Stimulated activated CD4-positive, alpha-beta T cell treated with anti-CD3 and anti-CD28 coated beads, Interleukin-12 subunit alpha, Interleukin-12 subunit beta, amount 100 ng/mL, for 4 hours (primary cell): Measurements from ENCODE around the gene MBTD1.
"Not testable (repeated sequence)": the region's sequence is repeated elsewhere in the genome, so short reads cannot be mapped to it uniquely, and the experiment has no call there.

Source experiments
- DNase-seq: peaks from one replicate; pipeline ENCODE4 v3.0.0-alpha.2; 2020

The MBTD1 gene

GRCh38 chr17:51185763-51186332 lies 74.0 kb downstream of the MBTD1 start:
- DNase-seq = no peak

- no peak for DNase-seq
Measured at GRCh38 chr17:51184124-51184523, 75.7 kb downstream of the MBTD1 start.

GRCh38 chr17:51180486-51180885 lies 79.4 kb downstream of the MBTD1 start:
- no peak for DNase-seq

DNA sequence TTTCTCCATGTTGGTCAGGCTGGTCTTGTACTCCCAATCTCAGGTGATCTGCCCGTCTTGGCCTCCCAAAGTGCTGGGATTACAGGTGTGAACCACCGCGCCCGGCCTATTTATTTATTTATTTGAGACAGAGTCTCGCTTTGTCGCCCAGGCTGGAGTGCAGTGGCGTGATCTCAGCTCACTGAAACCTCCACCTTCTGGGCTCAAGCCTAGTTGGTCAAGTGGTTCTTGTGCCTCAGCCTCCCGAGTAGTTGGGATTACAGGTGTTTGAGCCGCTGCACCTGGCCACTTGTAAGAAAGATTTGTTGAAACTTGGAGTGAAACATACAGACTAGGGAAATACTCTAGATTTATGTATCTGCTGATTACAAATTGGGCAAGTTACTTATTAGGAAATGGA lies 87.8 kb downstream of the MBTD1 start:
- not testable (repeated sequence) for DNase-seq

- no peak for DNase-seq
Measured at GRCh38 chr17:51170736-51171135, 89.1 kb downstream of the MBTD1 start.

- no peak for DNase-seq
Measured at GRCh38 chr17:51169340-51169739, 90.5 kb downstream of the MBTD1 start.

GRCh38 chr17:51166987-51167931 lies 92.6 kb downstream of the MBTD1 start:
- DNase-seq = peak; percentile 74

DNA sequence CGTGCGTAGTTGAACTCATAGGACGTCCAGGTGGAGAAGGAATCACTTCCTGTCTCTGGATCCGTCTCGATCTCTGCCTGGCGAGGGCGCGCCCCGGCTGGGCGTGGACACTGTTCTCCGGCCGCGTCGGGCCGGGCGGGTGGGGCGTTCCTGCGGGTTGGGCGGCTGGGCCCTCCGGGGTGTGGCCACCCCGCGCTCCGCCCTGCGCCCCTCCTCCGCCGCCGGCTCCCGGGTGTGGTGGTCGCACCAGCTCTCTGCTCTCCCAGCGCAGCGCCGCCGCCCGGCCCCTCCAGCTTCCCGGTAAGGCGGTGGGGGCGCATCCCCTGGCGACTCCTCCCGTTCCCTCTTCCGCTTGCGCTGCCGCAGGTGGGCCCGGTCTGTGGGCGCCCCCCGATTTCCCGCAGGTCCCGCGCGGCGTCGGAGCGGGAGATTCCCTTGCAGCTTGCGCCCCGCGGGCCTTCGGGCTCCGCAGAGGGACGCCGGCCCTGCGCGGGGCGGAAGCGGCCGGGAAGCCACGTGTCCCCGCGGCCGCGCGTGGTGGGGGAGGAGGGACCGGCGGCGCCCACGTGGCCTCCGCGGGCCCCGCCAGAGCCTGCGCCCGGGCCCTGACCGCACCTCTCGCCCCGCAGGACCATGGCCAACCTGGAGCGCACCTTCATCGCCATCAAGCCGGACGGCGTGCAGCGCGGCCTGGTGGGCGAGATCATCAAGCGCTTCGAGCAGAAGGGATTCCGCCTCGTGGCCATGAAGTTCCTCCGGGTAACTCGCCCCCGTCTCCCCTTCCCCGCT lies 93.5 kb downstream of the MBTD1 start, which contains the start of gene NME2:
NME2 (plus strand) TSS at position 214 of the 789 bp plus-strand sequence; CDS start at position 634, 420 bp downstream.
- DNase-seq = peak; percentile 77

- peak; percentile 13 for DNase-seq
Measured at GRCh38 chr17:51165680-51166197, 94.1 kb downstream of the MBTD1 start.

GRCh38 chr17:51164911-51165679 lies 94.8 kb downstream of the MBTD1 start:
- no peak for DNase-seq

DNA sequence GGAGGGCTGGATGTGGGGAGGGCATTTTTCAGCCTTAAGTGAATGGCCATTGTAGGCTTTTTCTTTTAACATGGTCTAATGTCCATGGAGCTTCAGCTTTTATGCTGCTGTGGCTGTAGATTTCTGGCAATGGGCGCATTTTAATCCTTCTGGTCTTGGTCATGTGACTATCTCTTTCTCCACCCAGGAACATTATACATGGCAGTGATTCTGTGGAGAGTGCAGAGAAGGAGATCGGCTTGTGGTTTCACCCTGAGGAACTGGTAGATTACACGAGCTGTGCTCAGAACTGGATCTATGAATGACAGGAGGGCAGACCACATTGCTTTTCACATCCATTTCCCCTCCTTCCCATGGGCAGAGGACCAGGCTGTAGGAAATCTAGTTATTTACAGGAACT lies 98.3 kb downstream of the MBTD1 start:
- DNase-seq = no peak

DNA sequence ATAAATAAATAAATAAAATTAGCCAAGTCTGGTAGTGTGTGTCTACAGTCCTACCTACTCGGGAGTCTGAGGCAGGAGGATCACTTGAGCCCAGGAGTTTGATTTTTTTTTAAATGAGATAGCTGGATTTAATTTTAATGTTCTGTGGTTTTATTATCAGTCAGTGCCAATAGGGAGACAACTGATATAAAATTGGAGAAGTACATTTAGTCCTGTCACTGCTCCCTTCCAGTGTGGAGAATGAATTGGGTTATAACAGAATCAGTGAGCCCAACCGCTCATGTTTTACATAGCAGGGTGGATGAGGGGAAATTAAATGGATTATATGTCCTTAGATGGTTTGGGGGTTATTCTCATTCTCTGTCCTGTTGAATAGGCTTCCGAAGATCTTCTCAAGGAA lies 100.2 kb downstream of the MBTD1 start:
- no peak for DNase-seq

- DNase-seq = no peak
Measured at GRCh38 chr17:51155416-51155815, 104.4 kb downstream of the MBTD1 start.

DNA sequence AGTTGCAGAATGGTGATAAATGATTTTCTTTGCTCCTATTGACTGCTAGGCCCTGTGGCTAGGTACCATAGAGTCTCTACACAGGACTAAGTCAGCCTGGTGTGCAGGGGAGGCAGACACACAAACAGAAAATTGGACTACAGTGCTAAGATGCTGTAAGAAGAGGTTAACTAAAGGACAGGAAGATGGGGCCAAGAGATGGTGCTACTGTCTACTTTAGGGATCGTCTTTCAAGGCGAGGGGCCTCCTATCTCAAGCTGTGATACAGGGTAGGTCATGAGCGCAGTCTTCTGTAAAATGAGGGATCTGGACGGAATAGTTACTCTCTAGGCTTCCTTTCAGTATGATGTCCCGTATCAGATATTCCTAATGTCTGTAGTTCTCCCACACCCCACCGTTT lies 105.7 kb downstream of the MBTD1 start:
- DNase-seq = no peak

GRCh38 chr17:51153210-51154072 lies 106.4 kb downstream of the MBTD1 start, which contains the start of gene NME1:
NME1 (plus strand) TSS chr17:51153559; CDS start chr17:51155655, 2,096 bp downstream.
- DNase-seq = peak; percentile 94

GRCh38 chr17:51152766-51153209 lies 107.1 kb downstream of the MBTD1 start:
- DNase-seq = no peak

DNA sequence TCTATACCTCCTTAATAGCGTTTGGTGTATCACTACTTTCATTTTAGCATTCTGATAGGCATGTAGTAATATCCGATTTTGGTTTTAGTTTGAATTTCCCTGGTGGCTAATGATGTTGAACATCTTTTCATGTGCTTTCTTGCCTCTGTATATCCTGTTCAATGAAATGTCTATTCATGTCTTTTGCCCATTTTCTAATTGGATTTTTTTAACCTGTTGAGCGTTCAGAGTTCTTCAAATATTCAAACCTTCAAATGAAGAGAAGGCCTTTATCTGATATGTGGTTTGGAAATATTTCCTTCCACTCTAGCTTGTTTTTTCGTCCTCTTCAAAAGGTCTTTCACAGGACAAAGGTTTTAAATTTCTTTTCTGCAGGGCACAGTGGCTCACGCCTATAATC lies 108.9 kb downstream of the MBTD1 start:
- no peak for DNase-seq

GRCh38 chr17:51149163-51149562 lies 110.7 kb downstream of the MBTD1 start:
- no peak for DNase-seq

DNA sequence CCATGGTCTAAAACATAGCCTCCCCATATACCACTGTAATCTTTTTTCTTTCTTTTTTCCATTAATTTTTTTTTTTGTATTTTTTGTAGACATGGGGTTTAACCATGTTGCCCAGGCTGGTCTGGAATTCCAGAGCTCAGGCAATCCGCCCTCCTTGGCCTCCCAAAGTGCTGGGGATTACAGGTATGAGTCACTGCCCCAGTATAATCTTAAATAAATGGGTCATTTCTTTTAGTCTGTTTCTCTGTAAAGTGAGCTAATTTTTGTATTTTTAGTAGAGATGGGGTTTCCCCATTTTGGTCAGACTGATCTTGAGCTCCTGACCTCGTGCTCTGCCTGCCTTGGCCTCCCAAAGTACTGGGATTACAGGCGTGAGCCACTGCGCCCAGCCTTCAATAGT lies 112.2 kb downstream of the MBTD1 start:
- no peak for DNase-seq

- no peak for DNase-seq
Measured at GRCh38 chr17:51144266-51145022, 115.4 kb downstream of the MBTD1 start.
